ENCODE measurements around the gene PRDM16. TPM values are rescaled to one million over a fixed set of nuclear protein-coding genes. Genes with fewer than 3 reads are reported as not detected.

Gene PRDM16
- polyA plus RNA-seq, 1 donor from 2014 or later: 0.21 TPM

GRCh38 chr1:3334366-3334765 lies 265.4 kb downstream of the PRDM16 start:
- Histone ChIP-seq H3K9me3 (ENCODE audit: low read length) (no peaks in the 10 kb centered on the region), H3K4me3 (ENCODE audit: low read length) (no peak overlapping the region), H3K4me2 (ENCODE audit: low read length) (no peak overlapping the region), H3K36me3 (ENCODE audit: insufficient read depth, low read length) (no peaks in the 10 kb centered on the region), H2AFZ (ENCODE audit: low read depth, low read length) (no peak overlapping the region), H3K27me3 (ENCODE audit: insufficient read depth, low read depth, low read length) (no peaks in the 10 kb centered on the region), H3K9ac (ENCODE audit: low read length) (no peak overlapping the region), H3K9me2 (ENCODE audit: insufficient read depth, low read length) (no peaks in the 10 kb centered on the region), H3K79me2 (replicated peaks; ENCODE audit: insufficient read depth, low read length) (no peaks in the 10 kb centered on the region), H4K20me1 (ENCODE audit: insufficient read depth) (no peaks in the 10 kb centered on the region), H3K27ac (ENCODE audit: low read length) (no peak overlapping the region), H3F3A (ENCODE audit: insufficient read depth, low read length, poor library complexity, severe bottlenecking) (no peaks in the 10 kb centered on the region)
- no peak for TF ChIP-seq EP300 (conservative IDR thresholded peaks at IDR 0.05; ENCODE audit: poor library complexity, severe bottlenecking)
- TF ChIP-seq, protein P1, sequence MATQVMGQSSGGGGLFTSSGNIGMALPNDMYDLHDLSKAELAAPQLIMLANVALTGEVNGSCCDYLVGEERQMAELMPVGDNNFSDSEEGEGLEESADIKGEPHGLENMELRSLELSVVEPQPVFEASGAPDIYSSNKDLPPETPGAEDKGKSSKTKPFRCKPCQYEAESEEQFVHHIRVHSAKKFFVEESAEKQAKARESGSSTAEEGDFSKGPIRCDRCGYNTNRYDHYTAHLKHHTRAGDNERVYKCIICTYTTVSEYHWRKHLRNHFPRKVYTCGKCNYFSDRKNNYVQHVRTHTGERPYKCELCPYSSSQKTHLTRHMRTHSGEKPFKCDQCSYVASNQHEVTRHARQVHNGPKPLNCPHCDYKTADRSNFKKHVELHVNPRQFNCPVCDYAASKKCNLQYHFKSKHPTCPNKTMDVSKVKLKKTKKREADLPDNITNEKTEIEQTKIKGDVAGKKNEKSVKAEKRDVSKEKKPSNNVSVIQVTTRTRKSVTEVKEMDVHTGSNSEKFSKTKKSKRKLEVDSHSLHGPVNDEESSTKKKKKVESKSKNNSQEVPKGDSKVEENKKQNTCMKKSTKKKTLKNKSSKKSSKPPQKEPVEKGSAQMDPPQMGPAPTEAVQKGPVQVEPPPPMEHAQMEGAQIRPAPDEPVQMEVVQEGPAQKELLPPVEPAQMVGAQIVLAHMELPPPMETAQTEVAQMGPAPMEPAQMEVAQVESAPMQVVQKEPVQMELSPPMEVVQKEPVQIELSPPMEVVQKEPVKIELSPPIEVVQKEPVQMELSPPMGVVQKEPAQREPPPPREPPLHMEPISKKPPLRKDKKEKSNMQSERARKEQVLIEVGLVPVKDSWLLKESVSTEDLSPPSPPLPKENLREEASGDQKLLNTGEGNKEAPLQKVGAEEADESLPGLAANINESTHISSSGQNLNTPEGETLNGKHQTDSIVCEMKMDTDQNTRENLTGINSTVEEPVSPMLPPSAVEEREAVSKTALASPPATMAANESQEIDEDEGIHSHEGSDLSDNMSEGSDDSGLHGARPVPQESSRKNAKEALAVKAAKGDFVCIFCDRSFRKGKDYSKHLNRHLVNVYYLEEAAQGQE (IDR thresholded peaks at IDR 0.05; ENCODE audit: borderline replicate concordance): no peak
- TF ChIP-seq MXI1 (conservative IDR thresholded peaks at IDR 0.05; ENCODE audit: poor library complexity, severe bottlenecking): no peak
- TF ChIP-seq TAF1 (IDR thresholded peaks at IDR 0.05; ENCODE audit: low read depth): no peak
- no peak for TF ChIP-seq EZH2 (IDR thresholded peaks at IDR 0.05; ENCODE audit: borderline replicate concordance, insufficient read depth, low read length, poor library complexity, severe bottlenecking)
- TF ChIP-seq POLR2AphosphoS5 (IDR thresholded peaks at IDR 0.05): no peak
- no peak for TF ChIP-seq RAD21 (conservative IDR thresholded peaks at IDR 0.05)

- Histone ChIP-seq H3K4me2 (ENCODE audit: low read length) (no peak overlapping the region), H2AFZ (ENCODE audit: low read depth, low read length) (no peak overlapping the region), H3K36me3 (ENCODE audit: insufficient read depth, low read length) (no peaks in the 10 kb centered on the region), H3K9ac (ENCODE audit: low read length) (no peak overlapping the region), H3K27me3 (ENCODE audit: insufficient read depth, low read depth, low read length) (no peaks in the 10 kb centered on the region), H3K79me2 (replicated peaks; ENCODE audit: insufficient read depth, low read length) (no peaks in the 10 kb centered on the region), H3K9me3 (ENCODE audit: low read length) (no peaks in the 10 kb centered on the region), H3F3A (ENCODE audit: insufficient read depth, low read length, poor library complexity, severe bottlenecking) (no peaks in the 10 kb centered on the region), H3K9me2 (ENCODE audit: insufficient read depth, low read length) (no peaks in the 10 kb centered on the region), H3K27ac (ENCODE audit: low read length) (no peak overlapping the region), H3K4me3 (ENCODE audit: low read length) (no peak overlapping the region), H4K20me1 (ENCODE audit: insufficient read depth) (no peaks in the 10 kb centered on the region)
- no peak for TF ChIP-seq POLR2AphosphoS5 (IDR thresholded peaks at IDR 0.05)
- no peak for TF ChIP-seq MXI1 (conservative IDR thresholded peaks at IDR 0.05; ENCODE audit: poor library complexity, severe bottlenecking)
- TF ChIP-seq SMC3 (conservative IDR thresholded peaks at IDR 0.05; ENCODE audit: poor library complexity): no peak
- no peak for TF ChIP-seq TAF1 (IDR thresholded peaks at IDR 0.05; ENCODE audit: low read depth)
- TF ChIP-seq, protein P1 (IDR thresholded peaks at IDR 0.05; ENCODE audit: borderline replicate concordance): no peak
- TF ChIP-seq RAD21 (conservative IDR thresholded peaks at IDR 0.05): no peak
- TF ChIP-seq EZH2 (IDR thresholded peaks at IDR 0.05; ENCODE audit: borderline replicate concordance, insufficient read depth, low read length, poor library complexity, severe bottlenecking): no peak
- TF ChIP-seq EP300 (conservative IDR thresholded peaks at IDR 0.05; ENCODE audit: poor library complexity, severe bottlenecking): no peak
- TF ChIP-seq CTCF (IDR thresholded peaks at IDR 0.05; ENCODE audit: poor library complexity, severe bottlenecking): no peak
Measured at GRCh38 chr1:3335754-3336640, 267.0 kb downstream of the PRDM16 start.

Measured in neural cell (in vitro differentiated cells).